Retinal pigment epithelial cell (primary cell): ENCODE measurements around the gene ACKR1.

ENCODE experiments used
- DNase-seq: peaks from one replicate; pipeline ENCODE4 v3.0.0-alpha.2; 2010; ENCODE audit warnings: low read depth
- H3K4me3 ChIP-seq: 2 replicates; pipeline ENCODE4 v1.5.1; 2011; ENCODE audit warnings: mild to moderate bottlenecking, low read length, control low read depth, moderate library complexity
- TF ChIP-seq, protein P1 (sequence below): conservative IDR thresholded peaks from 2 replicates; pipeline ENCODE4 v1.5.1; 2011; ENCODE audit warnings: low read depth, low read length, control low read depth, inconsistent platforms

Gene ACKR1

DNA sequence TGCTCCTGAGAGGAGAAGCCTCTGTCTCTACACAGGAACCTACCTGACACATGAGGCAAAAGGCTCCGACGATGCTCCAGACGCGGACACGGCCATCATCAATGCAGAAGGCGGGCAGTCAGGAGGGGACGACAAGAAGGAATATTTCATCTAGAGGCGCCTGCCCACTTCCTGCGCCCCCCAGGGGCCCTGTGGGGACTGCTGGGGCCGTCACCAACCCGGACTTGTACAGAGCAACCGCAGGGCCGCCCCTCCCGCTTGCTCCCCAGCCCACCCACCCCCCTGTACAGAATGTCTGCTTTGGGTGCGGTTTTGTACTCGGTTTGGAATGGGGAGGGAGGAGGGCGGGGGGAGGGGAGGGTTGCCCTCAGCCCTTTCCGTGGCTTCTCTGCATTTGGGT lies 3.9 kb upstream of the ACKR1 start:
- no peak overlapping the region for H3K4me3 ChIP-seq
- DNase-seq = no peak
- TF ChIP-seq, protein P1, sequence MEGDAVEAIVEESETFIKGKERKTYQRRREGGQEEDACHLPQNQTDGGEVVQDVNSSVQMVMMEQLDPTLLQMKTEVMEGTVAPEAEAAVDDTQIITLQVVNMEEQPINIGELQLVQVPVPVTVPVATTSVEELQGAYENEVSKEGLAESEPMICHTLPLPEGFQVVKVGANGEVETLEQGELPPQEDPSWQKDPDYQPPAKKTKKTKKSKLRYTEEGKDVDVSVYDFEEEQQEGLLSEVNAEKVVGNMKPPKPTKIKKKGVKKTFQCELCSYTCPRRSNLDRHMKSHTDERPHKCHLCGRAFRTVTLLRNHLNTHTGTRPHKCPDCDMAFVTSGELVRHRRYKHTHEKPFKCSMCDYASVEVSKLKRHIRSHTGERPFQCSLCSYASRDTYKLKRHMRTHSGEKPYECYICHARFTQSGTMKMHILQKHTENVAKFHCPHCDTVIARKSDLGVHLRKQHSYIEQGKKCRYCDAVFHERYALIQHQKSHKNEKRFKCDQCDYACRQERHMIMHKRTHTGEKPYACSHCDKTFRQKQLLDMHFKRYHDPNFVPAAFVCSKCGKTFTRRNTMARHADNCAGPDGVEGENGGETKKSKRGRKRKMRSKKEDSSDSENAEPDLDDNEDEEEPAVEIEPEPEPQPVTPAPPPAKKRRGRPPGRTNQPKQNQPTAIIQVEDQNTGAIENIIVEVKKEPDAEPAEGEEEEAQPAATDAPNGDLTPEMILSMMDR = no peak

DNA sequence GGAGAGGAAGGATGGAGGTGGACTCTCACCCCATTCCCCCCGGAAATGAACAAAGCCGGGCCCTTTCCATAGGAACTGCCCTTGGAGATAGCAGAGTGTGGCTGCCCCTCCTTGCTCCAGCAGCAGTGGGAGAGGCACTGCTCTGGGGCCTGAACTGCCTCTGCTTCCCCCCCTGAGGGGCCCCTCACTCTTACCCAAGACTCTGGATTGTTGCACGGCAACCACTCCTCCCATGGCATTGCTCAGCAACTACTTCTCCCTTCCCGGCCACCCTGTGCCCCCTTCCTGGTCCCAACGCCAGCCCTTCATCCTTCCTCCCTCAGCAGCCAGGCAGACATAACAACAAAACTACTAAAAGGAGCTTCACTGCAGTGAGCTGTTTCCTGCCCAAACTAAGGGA lies 3.0 kb upstream of the ACKR1 start:
- TF ChIP-seq, protein P1 = no peak
- H3K4me3 ChIP-seq = no peak overlapping the region
- DNase-seq = no peak

DNA sequence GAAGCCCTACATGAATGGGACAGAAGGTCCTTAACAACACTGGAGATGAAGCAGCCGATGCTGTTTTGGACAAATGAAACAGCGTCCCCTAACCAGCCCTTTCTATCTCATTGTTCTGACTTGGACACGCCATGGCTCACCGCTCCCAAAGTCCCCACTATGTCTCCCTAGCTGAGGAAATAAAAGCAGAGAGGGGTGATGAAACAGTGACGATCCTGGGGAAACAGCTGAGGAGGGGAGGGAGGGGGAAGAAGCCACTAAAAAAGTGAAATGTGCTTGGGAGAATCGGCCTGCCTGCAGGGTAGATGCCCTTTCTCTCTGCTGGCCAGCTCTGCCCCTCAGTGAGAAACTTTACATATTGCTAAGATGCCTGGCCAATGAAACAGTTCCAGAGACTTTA lies 1.1 kb upstream of the ACKR1 start:
- H3K4me3 ChIP-seq = no peak overlapping the region
- TF ChIP-seq, protein P1 = no peak
- DNase-seq = no peak

DNA sequence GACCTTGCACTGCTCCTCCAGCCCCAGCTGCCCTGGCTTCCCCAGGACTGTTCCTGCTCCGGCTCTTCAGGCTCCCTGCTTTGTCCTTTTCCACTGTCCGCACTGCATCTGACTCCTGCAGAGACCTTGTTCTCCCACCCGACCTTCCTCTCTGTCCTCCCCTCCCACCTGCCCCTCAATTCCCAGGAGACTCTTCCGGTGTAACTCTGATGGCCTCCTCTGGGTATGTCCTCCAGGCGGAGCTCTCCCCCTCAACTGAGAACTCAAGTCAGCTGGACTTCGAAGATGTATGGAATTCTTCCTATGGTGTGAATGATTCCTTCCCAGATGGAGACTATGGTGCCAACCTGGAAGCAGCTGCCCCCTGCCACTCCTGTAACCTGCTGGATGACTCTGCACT lies 550 bp downstream of the ACKR1 start:
- no peak for DNase-seq
- TF ChIP-seq, protein P1 = no peak
- H3K4me3 ChIP-seq = no peak overlapping the region

DNA sequence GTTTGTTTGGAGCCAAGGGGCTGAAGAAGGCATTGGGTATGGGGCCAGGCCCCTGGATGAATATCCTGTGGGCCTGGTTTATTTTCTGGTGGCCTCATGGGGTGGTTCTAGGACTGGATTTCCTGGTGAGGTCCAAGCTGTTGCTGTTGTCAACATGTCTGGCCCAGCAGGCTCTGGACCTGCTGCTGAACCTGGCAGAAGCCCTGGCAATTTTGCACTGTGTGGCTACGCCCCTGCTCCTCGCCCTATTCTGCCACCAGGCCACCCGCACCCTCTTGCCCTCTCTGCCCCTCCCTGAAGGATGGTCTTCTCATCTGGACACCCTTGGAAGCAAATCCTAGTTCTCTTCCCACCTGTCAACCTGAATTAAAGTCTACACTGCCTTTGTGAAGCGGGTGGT lies 1.4 kb downstream of the ACKR1 start:
- TF ChIP-seq, protein P1 = no peak
- DNase-seq = no peak
- H3K4me3 ChIP-seq = no peak overlapping the region

DNA sequence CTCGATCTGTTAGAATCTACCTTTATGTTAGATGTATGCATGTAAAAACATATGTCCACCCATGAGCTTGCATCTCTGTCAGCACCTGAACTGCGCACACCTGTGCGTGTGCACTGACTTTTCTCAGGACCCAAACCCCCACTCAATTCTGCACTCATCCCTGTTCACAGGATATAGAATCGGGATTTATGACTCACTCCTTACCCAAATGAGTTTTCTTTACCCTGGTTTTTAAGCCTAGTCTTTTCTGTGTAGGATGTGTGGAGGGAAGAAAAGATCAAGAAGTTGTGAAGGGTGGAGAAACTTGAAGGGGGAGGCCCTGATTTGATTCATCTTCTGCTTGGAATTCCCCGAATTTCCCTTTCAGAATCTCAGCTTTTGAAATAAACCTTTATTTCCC lies 2.4 kb downstream of the ACKR1 start:
- H3K4me3 ChIP-seq = no peak overlapping the region
- TF ChIP-seq, protein P1 = no peak
- no peak for DNase-seq

DNA sequence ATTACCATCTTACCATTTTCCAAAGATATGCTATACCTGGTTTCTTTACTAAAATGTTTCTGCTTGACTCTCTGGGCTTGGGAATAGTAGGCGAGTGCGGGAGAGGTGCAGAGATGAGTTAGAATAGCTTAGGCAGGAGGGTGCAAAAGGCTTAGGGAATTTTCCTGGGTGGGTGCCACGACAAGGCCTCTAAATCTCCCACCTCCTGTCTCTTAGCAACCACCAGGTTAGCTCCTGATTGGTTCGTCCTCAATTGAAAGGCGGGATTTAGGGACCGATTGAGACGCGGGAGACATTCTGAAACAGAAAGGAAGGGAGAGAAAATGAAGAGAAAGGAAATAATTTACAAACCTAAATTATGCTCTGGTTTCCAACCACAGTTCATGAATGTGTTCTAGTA lies 3.1 kb downstream of the ACKR1 start:
- TF ChIP-seq, protein P1 = no peak
- H3K4me3 ChIP-seq = no peak overlapping the region
- no peak for DNase-seq
